Stromal cell of bone marrow (primary cell): ENCODE data around the gene SLC38A6.
A peak's percentile ranks its signal among the peaks of the same experiment; 100 is the strongest.

Source experiments
- DNase-seq: peaks from one replicate; pipeline ENCODE4 v3.0.0-alpha.2; 2012; ENCODE audit warnings: low read depth

The SLC38A6 gene

GRCh38 chr14:60977847-60978246, 3.2 kb upstream of the SLC38A6 start:
- DNase-seq: no peak

DNA sequence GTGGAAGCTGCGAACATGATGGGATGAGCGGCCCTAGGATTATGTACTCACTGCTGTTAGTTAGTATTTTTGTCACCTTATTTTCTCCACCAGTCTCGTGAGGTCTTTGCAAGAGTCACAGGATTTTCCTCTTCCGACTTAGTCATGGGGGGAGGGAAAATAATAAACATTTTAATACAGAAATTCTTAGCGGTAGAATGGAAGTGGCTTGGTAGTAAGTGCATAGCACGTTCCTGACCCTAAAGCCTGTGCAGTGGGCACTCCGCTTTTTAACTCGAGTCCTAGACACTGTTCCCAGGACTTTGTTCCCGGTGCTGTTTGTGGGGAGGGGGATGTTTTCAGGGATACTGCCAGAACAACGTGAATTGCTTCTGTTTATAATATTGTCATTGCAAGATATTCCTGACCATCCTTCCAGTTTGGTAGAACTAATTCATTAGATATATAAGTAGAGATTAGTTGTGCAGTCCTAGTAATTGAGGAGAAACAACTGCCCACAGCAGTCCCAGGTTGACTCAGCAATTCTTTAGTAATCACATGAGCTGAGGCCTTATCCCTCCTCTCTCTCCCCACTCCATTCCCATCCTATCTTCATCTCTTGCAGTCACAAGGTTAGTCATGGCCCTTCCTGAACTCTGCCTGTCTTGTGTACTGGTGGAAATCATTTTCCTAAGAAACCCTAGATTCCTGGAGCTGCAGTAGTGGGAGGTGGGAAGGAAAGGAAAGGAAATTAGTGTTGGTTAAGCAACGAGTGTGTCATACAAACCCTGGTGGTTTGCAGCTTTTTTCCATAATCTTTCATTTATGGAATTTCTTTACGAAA, 799 bp downstream of the SLC38A6 start:
- peak; percentile 85 for DNase-seq

DNA sequence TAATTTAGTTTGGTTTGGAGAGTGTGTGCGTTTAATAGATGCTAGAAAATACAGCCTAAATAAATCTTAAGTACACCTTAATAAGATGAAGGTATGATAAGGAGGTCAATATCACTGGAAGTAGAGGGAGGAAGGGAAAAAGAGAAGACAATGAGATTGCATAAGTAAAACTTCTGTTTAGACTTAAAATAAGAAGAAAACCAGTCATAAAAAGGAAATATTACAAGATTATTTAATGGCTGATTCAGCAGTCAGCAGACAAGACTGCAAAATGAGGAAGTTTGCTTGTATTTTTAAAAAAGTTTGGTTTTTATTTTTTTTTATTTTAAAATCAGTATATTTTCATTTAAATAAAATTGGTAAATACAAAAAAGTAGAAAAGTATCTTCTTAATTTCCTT, 3.2 kb downstream of the SLC38A6 start:
- no peak for DNase-seq

- no peak for DNase-seq
These were observed 5.5 kb downstream of the SLC38A6 start for GRCh38 chr14:60986500-60986899.

- DNase-seq: peak; percentile 14
These were observed 8.6 kb downstream of the SLC38A6 start for GRCh38 chr14:60989599-60989998.

DNA sequence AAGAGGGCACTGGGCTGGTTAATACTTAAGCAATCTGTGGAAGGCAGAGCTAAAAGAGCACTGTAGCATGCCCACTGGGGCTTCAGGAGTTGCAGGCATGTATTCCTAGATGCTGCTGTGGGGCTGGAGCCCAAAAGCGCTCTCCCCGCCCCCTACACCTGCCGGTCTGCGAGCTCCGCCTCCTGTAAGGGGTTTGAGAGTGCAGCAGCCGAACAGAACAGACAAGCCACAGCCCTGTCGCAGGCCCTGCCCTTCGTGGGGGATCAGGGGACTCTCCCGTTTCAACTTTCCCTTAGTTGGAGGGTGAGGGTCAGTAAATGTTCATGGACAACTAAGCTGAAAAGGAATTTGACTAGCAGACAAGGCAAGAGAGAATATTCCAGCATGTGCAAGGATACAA, 17.6 kb downstream of the SLC38A6 start:
- DNase-seq: no peak

DNA sequence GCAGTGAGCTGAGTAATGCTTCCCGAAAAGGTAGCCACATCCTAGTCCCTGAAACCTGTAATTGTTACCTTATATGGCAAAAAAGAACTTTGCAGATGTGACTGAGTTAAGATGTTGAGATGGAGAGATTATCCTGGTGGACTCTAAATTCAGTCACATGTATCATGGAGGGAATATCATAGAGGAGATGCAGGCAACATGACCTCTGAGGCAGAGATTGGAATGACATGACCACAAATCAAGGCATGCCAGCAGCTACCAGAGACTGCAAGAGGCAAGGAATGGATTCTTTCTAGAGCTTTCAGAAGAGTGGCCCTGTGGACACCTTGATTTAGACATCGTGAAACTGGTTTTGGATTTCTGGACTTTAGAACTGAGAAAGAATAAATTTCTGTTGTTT, 18.5 kb downstream of the SLC38A6 start:
- DNase-seq: no peak

GRCh38 chr14:61003571-61003970, 22.5 kb downstream of the SLC38A6 start:
- peak; percentile 13 for DNase-seq

DNA sequence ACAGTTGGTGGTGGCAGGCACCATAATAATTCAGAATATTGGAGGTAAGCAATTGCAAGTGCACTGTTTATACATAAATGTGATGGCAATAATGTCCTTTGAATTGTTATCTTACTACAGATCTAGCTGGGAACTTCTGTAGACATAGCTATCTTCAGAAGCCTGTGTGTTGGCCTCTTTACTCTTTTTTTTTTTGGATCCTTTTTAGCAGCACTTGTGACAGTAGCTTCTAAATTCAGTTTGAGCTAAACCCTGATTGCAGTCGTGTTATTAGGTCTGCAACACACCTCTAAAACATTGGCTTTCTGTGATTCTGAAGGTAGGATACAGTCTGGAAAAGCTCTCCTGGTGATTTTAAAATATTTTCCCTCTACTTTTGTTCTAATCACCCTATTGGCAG, 38.5 kb downstream of the SLC38A6 start:
- DNase-seq: no peak

DNA sequence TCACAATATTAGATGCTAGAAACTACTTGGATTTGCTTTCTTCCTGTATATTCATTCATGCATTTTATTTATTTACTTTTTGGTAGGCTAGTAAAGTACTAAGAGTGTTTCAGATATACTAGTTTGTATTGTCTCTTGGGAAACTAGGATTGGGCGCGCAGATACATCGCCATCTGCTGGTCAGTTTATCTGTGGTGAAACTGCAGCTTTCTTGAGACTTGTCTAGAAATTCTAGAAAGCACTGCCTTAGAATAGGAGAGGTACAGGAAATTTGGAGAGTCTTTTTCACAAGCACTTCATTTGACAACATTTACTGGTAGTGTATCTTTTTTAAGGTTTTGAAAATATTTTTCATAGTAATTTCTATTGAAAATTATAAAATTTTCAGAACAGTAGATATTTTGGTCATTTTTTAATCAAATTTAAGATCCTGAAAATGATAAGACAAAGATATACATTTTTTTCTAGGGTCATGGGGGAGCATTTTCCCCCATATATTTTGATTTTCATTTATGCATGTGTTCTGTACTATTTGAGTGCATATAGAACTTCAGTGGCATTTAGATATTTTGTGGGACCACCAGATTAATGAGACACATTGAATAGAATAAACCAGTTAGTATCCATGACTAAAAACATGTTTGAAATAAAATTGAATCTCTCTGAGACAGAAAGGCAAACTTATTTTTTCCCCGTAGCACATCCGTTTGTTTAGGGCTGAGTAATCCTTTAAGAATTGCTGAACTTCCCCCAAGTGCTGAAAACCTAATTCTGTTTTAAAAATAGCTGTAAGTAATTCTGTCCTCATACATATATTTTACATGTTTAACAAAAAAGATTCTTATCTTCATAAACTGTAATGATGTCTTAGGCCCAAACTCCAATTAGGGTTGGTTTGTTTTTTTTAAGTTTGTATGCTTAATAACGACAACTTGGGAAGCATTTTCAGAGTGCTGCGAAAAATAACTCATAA, 44.5 kb downstream of the SLC38A6 start:
- DNase-seq: peak; percentile 57

GRCh38 chr14:61026526-61026925, 45.5 kb downstream of the SLC38A6 start:
- DNase-seq: no peak

DNA sequence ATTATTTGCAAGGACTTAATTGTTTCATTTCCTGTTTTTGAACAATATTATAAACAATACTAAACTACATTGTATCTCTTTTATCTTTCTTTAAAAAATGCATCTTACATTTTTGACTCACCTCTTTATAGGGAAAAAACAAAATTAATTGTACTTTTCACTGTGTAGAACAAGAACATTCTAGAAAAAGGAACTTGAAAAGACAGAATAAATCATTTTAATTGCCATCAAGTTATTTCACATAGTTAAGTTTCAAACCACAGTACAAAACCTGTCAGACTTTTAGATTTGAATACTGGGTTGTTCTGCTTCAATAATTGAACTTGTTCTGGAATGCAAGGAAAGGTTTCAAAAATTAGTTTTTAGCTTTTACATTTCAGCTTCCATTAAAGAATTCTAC, 50.0 kb downstream of the SLC38A6 start:
- no peak for DNase-seq

- peak; percentile 9 for DNase-seq
These were observed 52.0 kb downstream of the SLC38A6 start for GRCh38 chr14:61033054-61033453.

GRCh38 chr14:61033855-61034254, 52.8 kb downstream of the SLC38A6 start:
- DNase-seq: no peak

GRCh38 chr14:61034416-61035120, 53.5 kb downstream of the SLC38A6 start:
- DNase-seq: no peak

DNA sequence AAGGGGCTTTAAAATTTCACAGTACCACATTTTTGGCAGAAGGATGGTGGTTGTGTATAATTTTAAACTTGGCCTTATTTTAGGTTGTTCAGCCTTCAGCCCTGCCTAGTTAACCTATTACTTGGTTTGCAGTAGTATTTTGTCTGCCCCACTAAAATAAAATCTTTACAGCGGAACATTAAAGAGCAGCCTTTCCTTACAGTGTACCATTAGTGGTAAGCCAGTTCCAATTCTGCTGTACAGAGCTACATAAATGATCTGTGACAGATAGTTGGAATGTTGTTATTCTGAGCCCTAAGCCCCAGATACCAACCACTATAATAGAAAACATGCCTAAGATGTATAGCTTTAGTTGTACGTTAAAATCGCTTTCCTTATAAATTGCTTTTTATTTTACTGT, 56.2 kb downstream of the SLC38A6 start:
- DNase-seq: no peak

DNA sequence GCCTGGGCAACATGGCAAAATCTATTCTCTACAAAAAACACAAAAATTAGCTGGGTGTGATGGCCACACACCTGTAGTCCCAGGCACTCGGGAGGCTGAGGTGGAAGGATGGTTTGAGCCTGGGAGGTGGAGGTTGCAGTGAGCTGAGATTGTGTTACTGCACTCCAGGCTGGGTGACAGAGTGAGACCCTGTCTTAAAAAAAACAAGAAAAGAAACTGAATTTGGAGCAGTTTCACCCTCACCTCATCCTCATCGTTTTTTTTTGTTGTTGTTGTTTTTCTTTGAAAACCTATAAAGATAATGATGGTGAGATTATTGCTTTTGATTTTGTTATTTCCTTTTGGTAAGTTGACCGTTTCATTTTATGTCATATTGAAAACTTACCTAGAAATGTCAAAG, 60.7 kb downstream of the SLC38A6 start:
- no peak for DNase-seq

- no peak for DNase-seq
These were observed 61.2 kb downstream of the SLC38A6 start for GRCh38 chr14:61042220-61042619.

DNA sequence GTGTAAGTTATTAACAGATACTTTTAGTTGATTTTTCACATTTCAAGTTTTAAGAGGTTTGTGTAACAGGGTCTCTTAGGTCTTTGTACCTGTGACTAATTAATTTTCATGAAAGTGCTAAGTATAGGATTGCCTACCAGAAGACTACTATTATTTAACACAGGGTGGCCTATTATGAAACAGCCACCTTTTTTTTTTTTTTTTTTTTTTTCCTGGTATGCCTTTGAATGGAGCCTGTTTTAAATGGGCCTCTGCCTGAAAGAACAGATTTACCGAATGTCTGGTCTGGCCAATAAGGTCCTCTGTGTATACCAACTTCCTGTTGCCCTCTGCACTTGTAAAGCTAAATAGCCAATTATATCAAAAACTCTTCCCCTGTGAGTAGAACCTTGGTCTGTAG, 62.5 kb downstream of the SLC38A6 start:
- no peak for DNase-seq

- DNase-seq: no peak
These were observed 66.0 kb downstream of the SLC38A6 start for GRCh38 chr14:61047021-61047420.

DNA sequence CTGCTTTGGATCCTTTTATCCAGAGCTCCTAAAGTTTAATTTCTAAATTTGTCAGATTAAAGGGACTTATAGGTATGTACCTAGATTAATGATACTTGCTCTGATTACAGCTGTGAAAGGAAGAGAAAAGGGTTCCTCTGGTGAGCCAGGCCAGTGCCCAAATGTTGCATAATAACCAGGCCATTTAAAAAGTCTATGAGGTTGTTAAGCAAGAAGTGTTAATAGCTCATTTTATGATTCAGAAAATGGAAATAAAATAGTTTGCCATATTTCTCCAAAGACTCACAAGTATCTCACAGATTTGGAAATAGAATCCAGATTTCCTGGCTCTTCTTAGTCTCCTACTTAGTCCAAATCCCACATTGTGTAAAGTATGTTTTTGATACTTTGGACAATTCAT, 67.6 kb downstream of the SLC38A6 start:
- peak; percentile 14 for DNase-seq

DNA sequence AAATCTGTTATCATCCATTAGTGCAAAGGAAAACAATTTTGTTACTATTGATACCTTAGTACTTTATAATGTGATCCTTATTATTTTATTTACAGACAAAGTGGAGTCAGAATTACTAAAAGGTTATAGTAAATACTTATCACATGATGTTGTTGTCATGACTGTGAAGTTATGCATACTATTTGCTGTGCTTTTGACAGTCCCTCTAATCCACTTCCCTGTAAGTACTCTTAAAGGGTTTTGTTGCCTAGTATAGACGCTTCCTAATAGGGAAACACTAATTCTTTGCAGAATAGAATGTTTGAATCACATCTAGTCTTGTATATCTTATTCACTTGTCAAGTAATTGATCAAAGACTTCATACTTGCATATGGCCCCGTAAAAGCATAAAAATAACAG, 69.4 kb downstream of the SLC38A6 start:
- DNase-seq: no peak
